ENCODE results near the gene CDC42EP3.

Gene CDC42EP3

GRCh38 chr2:37633845-37634244 lies 37.6 kb downstream of the CDC42EP3 start:
- DNase-seq = no peak

- no peak for DNase-seq
Measured at GRCh38 chr2:37633234-37633633, 38.2 kb downstream of the CDC42EP3 start.

GRCh38 chr2:37632310-37632709 lies 39.1 kb downstream of the CDC42EP3 start:
- no peak for DNase-seq

GRCh38 chr2:37631698-37632097 lies 39.7 kb downstream of the CDC42EP3 start:
- no peak for DNase-seq

- DNase-seq = no peak
Measured at GRCh38 chr2:37631292-37631691, 40.1 kb downstream of the CDC42EP3 start.

GRCh38 chr2:37630776-37631175 lies 40.7 kb downstream of the CDC42EP3 start:
- no peak for DNase-seq

GRCh38 chr2:37630301-37630700 lies 41.1 kb downstream of the CDC42EP3 start:
- DNase-seq = no peak

GRCh38 chr2:37629529-37629928 lies 41.9 kb downstream of the CDC42EP3 start:
- no peak for DNase-seq

GRCh38 chr2:37627710-37628109 lies 43.7 kb downstream of the CDC42EP3 start:
- DNase-seq = no peak

- DNase-seq = peak; percentile 34
Measured at GRCh38 chr2:37625796-37626571, 45.5 kb downstream of the CDC42EP3 start.

- DNase-seq = no peak
Measured at GRCh38 chr2:37625156-37625555, 46.3 kb downstream of the CDC42EP3 start.

GRCh38 chr2:37623971-37624900 lies 47.2 kb downstream of the CDC42EP3 start:
- no peak for DNase-seq

- DNase-seq = no peak
Measured at GRCh38 chr2:37623406-37623805, 48.0 kb downstream of the CDC42EP3 start.

- no peak for DNase-seq
Measured at GRCh38 chr2:37622450-37623100, 48.9 kb downstream of the CDC42EP3 start.

- DNase-seq = no peak
Measured at GRCh38 chr2:37621199-37621598, 50.2 kb downstream of the CDC42EP3 start.

GRCh38 chr2:37619959-37620300 lies 51.5 kb downstream of the CDC42EP3 start:
- no peak for DNase-seq

- no peak for DNase-seq
Measured at GRCh38 chr2:37619230-37619958, 52.0 kb downstream of the CDC42EP3 start.

- DNase-seq = no peak
Measured at GRCh38 chr2:37618326-37618725, 53.1 kb downstream of the CDC42EP3 start.

GRCh38 chr2:37617119-37617892 lies 54.1 kb downstream of the CDC42EP3 start:
- DNase-seq = no peak

- no peak for DNase-seq
Measured at GRCh38 chr2:37616677-37617005, 54.8 kb downstream of the CDC42EP3 start.

GRCh38 chr2:37615804-37616676 lies 55.4 kb downstream of the CDC42EP3 start:
- no peak for DNase-seq

All from activated CD4-positive, alpha-beta T cell treated with anti-CD3 and anti-CD28 coated beads for 1 hour (primary cell).